RWPE1 (cell line): ENCODE measurements around the gene NAP1L1.

Experiments used
- CTCF ChIA-PET: fragments of 350-600 bp; sonication (Branson Sonifier 250); formaldehyde crosslinking; extraction: SDS; loops from one replicate; lab custom pipeline; 2021; lab: Yijun Ruan, JAX
- POLR2A ChIA-PET: fragments of 400-600 bp; formaldehyde crosslinking; extraction: SDS; loops from one replicate; lab custom pipeline; 2020; ENCODE audit warnings: antibody characterized with exemption; ENCODE audit not compliant: low non-redundant PET; lab: Yijun Ruan, JAX
- DNase-seq: peaks from one replicate; pipeline ENCODE4 v3.0.0; 2012; ENCODE audit warnings: low spot score
- H3K27ac ChIP-seq: fragments of 450-650 bp; 2 replicates; pipeline ENCODE4 v1.5.1; 2017
- CTCF ChIP-seq: fragments of 450-650 bp; conservative IDR thresholded peaks from 2 replicates; pipeline ENCODE4 v1.5.1; 2017; ENCODE audit warnings: low read depth, mild to moderate bottlenecking

The NAP1L1 gene

DNA sequence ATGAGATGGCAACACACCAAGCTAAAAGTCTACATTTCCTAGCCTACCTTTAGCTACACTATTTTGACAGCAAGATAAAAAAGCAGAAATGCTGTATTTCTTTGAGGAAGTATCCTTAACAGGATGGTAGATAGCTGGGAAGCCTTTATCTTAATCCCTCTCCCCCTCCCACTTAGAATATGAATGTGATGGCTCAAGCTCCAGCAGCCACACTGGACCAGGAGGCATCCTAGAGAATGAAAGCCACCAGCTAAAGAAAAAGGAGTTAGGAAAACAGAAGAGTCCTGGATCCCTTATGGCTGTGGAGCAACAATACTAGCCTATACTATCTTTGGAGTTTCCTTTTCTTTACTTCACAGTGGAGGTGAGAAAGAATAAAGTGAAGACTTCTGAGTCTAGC lies 15.1 kb downstream of the NAP1L1 start:
- H3K27ac ChIP-seq = no peak overlapping the region
- ChIA-PET CTCF (interaction anchor here (0.6 kb wide), 1 partner anchor 32 kb away, joined by 3 read pairs; no protein-coding TSS in a partner anchor), POLR2A (no interaction called here)
- no peak for DNase-seq
- TF ChIP-seq CTCF = no peak

- no peak for DNase-seq
- ChIA-PET POLR2A (interaction anchor here (0.6 kb wide), 1 partner anchor 109 kb away, joined by 5 read pairs; no protein-coding TSS in a partner anchor), CTCF (no interaction called here)
- no peak overlapping the region for H3K27ac ChIP-seq
- no peak for TF ChIP-seq CTCF
These were observed 18.6 kb downstream of the NAP1L1 start for GRCh38 chr12:76065917-76066316.

DNA sequence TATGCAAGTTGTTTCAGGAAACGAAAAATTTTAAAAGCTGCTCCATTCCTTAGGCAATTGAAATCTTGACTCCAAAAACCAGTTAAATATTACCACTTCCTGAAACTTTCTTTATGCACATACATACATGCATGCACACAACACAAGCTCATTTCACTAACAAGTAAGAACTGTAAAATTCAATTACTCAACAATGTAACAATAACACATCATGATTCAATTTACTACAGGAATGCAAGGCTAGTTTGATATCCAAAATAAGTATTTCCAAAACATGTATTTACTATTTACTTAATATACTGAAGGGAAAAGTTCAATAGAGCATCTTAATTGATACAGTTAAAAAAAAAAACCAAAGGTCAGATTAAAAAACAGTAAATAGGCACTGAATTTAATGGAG lies 19.6 kb downstream of the NAP1L1 start:
- ChIA-PET POLR2A (no interaction called here), CTCF (interaction anchor here (0.7 kb wide), 2 partner anchors 216 to 262 kb away, joined by 4 to 6 read pairs; no protein-coding TSS in a partner anchor)
- H3K27ac ChIP-seq = no peak overlapping the region
- no peak for TF ChIP-seq CTCF
- no peak for DNase-seq

DNA sequence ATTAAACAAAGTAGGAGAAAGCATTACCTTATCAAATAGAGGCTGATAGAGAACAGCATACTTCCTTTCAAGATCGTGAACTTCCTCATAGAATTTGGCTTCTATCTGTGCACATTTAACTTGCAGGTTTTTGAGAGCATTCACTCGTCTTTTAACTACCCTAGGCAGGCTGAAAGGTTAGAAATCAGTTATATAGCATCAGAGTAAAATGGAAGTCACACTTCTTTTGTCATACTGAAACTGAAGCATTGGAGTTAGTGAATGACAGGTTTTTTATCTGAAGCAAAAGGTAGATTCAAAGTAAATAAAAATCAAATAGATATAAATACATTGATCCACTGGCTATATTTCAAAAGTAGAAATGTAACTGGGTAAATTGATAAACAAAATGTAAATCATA lies 24.4 kb downstream of the NAP1L1 start:
- ChIA-PET CTCF (interaction anchor here (0.9 kb wide), 1 partner anchor 272 kb away, joined by 3 read pairs; no protein-coding TSS in a partner anchor), POLR2A (no interaction called here)
- no peak overlapping the region for H3K27ac ChIP-seq
- TF ChIP-seq CTCF = no peak
- DNase-seq = no peak

DNA sequence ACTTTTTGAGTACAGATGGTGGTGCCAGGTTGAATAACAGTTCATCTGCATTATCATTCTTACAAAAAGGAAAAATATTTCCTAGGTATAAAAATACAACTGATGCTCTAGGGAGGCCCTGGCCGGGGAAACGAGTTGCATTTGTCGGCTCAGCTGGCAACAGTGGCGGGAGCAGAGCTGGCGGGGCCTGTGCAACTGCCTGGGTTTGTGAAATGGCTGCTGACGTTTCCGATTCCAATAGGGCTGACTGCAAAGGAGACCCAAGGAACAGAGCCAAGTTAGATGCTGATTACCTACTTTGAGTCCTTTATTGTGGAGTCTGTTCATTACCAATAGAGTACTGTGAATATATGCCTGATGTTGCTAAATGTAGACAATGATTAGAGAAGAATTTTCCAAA lies 27.2 kb downstream of the NAP1L1 start:
- no peak for TF ChIP-seq CTCF
- no peak for DNase-seq
- no peak overlapping the region; the same call in 1 of the 2 replicates for H3K27ac ChIP-seq
- POLR2A ChIA-PET = no interaction called here
- CTCF ChIA-PET = no interaction called here

DNA sequence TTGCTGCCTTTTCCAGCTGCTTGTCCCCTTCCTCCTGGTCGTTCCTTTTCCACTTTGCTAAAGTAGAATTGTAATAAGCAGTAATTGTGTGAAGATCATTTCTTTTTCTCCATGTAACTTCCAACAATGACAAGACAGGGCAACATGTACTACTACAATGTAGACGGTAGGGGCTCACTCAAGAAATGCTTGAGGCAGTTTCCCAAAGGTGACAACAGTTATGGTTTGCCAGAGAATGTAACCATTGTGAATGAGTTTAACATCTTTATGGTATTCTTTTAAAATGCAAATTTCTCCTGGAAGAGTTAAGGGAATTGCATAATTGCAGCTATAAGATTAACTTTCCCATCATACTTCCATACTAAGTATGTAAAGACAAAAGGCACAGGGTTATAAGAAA lies 29.1 kb downstream of the NAP1L1 start:
- POLR2A ChIA-PET = interaction anchor here (0.6 kb wide), 1 partner anchor 53 kb away, joined by 3 read pairs; no protein-coding TSS in a partner anchor
- no peak overlapping the region for H3K27ac ChIP-seq
- CTCF ChIA-PET = interaction anchor here (0.8 kb wide), 1 partner anchor 293 kb away, joined by 3 read pairs; the partner anchor contains the start of gene BBS10

More for the DNA sequence above, 29.1 kb downstream of the NAP1L1 start:
- DNase-seq = no peak
- TF ChIP-seq CTCF = no peak
